ENCODE data around the gene KIF21A.
"Not testable (repeated sequence)": the region's sequence is repeated elsewhere in the genome, so short reads cannot be mapped to it uniquely, and the experiment has no call there.

Gene KIF21A, protein sequence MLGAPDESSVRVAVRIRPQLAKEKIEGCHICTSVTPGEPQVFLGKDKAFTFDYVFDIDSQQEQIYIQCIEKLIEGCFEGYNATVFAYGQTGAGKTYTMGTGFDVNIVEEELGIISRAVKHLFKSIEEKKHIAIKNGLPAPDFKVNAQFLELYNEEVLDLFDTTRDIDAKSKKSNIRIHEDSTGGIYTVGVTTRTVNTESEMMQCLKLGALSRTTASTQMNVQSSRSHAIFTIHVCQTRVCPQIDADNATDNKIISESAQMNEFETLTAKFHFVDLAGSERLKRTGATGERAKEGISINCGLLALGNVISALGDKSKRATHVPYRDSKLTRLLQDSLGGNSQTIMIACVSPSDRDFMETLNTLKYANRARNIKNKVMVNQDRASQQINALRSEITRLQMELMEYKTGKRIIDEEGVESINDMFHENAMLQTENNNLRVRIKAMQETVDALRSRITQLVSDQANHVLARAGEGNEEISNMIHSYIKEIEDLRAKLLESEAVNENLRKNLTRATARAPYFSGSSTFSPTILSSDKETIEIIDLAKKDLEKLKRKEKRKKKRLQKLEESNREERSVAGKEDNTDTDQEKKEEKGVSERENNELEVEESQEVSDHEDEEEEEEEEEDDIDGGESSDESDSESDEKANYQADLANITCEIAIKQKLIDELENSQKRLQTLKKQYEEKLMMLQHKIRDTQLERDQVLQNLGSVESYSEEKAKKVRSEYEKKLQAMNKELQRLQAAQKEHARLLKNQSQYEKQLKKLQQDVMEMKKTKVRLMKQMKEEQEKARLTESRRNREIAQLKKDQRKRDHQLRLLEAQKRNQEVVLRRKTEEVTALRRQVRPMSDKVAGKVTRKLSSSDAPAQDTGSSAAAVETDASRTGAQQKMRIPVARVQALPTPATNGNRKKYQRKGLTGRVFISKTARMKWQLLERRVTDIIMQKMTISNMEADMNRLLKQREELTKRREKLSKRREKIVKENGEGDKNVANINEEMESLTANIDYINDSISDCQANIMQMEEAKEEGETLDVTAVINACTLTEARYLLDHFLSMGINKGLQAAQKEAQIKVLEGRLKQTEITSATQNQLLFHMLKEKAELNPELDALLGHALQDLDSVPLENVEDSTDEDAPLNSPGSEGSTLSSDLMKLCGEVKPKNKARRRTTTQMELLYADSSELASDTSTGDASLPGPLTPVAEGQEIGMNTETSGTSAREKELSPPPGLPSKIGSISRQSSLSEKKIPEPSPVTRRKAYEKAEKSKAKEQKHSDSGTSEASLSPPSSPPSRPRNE (N-terminal part only)
- total RNA-seq: 52.5 to 189 (median 93.1) reads per million in 9 experiments

DNA sequence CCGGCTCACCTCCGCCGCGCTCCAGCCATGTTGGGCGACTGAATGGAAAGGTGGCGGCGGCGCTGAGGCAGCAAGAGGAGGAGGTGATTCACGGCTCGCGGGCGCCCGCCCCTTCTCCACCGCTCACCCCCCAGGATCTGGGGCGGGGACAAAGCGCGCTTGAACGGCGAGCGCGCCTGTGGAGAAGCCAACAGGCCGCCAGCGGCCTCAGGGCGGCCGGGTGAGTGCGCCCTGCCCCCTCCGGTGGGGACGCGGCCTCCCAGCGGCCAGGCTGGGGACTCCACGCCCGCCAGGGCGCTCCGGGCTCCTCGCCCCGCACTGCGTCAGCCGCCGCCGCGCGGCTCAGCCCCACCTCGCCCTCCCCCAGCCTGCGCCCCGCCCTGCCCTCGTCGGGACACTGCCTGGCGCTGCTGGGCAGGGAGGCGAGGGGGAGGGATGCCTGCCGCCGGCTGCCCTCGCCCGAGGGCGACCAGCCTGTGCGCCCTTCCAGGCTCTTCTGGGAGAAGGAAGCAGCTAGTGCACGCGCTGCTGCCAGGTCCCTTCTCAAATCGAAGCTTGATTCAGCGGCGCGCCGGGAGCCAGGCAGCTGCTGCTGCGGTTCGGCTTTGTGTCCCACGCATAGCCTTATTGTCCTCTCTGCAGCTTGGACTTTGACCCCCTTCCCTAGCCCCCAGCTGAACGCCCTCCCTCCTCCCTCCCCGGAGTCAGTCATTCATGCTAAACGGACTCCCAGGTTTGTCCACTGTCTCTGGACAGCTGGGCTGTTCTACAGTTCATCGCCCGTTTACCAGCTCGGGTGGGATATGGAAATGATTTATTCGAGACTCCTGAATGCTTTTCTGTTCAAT lies at the start of gene KIF21A:
KIF21A (minus strand) TSS at position 40 of the 848 bp plus-strand sequence. CDS start 150 bp downstream, outside the sequence.
- DNase-seq (peak; percentile 91 to 93 (median 92)), ATAC-seq (replicated peaks) (peak; percentile 88)
- Mint-ChIP-seq H3K27ac (peak within 1 kb of the TSS; percentile 88 to 94), H3K36me3 (ENCODE audit: insufficient read depth) (peaks cover 16% of the 10 kb centered on the region), H3K4me1 (ENCODE audit: low read depth in 2 of 2) (peaks cover 15 to 25% of the 10 kb centered on the region in 2 donors), H3K9me3 (no peaks in the 10 kb centered on the region), H3K4me3 (peak within 1 kb of the TSS; percentile 88 to 95), H3K27me3 (no peaks in the 10 kb centered on the region)

DNA sequence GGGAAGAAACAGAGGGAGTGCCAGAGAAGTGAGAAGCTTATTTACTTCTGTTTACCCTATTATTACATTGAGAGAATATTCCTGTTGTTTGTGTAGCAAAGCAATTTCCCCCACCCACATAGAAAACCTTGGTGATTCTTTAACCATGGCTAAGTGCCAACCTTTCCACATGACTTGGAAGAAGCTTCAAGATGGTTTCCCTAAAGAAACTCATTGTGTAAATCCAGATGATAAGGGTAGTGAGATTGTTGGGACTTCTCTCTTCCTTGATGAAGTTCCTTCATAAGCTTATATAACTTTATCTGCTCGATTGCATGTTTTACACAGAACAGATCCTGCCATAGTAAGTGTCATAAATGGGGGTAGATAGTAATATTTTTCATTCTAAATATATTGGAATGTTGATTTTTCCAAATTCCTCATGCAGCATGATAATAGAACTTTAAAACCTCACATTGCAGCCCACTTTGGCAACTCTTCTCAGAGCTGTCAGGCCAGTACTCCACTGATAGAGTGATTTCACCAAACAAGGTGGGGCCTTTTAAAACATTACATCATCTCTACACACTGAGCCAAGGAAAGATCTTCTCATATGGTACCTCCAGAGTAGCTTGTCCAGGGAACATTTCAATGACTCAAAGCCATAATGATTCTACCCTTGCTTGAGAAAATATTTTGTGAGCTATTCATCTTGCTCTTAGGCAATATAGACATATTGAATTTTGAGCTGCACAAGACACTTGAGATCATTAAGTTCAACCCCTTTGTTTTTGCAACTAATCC lies 47.8 kb upstream of the KIF21A start:
- no peaks in the 10 kb centered on the region for H3K4me1 Mint-ChIP-seq (ENCODE audit: low read depth in 2 of 2)
- H3K27ac Mint-ChIP-seq: no peak overlapping the region
- H3K36me3 Mint-ChIP-seq (ENCODE audit: insufficient read depth): no peaks in the 10 kb centered on the region
- ATAC-seq (replicated peaks) (no peak), DNase-seq (no peak)
- no peaks in the 10 kb centered on the region for H3K27me3 Mint-ChIP-seq
- H3K9me3 Mint-ChIP-seq: no peaks in the 10 kb centered on the region
- H3K4me3 Mint-ChIP-seq: no peak overlapping the region

DNA sequence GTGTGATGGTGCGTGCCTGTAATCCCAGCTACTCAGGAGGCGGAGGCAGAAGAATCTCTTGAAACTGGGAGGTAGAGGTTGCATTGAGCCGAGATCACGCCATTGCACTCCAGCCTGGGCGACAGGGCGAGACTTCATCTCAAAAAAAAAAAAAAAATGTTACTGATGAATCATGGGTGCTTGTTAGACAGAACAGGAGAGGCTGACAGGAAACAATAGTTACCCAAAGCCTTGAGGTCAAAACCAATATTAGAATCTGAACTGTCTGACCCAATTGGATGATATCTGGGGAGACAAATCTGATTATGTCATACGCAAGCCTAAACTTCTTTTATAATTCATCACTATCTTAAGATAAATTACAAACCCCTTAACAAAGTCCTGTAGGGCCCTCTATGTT lies 40.7 kb upstream of the KIF21A start:
- Mint-ChIP-seq H3K27me3 (no peaks in the 10 kb centered on the region), H3K27ac (no peak overlapping the region), H3K36me3 (ENCODE audit: insufficient read depth) (no peaks in the 10 kb centered on the region), H3K9me3 (no peaks in the 10 kb centered on the region), H3K4me3 (no peak overlapping the region), H3K4me1 (ENCODE audit: low read depth in 2 of 2) (no peaks in the 10 kb centered on the region)
- DNase-seq: no peak
- no peak for ATAC-seq (replicated peaks)

DNA sequence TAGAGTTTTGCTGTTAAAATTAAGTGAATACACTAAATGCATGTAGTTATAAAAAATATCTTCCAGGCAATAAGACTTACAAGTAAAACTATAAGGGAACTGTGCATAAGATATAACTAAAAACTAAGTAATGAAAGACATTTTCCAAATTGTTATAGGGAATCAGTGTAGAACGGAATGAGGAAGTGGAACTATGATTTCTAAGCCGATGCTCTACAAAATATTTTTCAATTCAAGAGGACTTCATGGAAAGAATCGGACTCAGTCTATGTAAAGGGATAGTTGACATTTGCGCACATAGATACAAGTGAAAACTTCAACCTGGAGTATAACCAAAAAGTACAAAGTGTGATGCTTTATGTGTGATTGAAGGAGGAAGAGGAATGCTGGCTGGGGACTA lies 40.1 kb upstream of the KIF21A start:
- H3K27ac Mint-ChIP-seq: no peak overlapping the region
- ATAC-seq (replicated peaks) (no peak), DNase-seq (no peak)
- no peaks in the 10 kb centered on the region for H3K9me3 Mint-ChIP-seq
- no peaks in the 10 kb centered on the region for H3K36me3 Mint-ChIP-seq (ENCODE audit: insufficient read depth)
- H3K4me1 Mint-ChIP-seq (ENCODE audit: low read depth in 2 of 2): no peaks in the 10 kb centered on the region
- no peaks in the 10 kb centered on the region for H3K27me3 Mint-ChIP-seq
- no peak overlapping the region for H3K4me3 Mint-ChIP-seq

DNA sequence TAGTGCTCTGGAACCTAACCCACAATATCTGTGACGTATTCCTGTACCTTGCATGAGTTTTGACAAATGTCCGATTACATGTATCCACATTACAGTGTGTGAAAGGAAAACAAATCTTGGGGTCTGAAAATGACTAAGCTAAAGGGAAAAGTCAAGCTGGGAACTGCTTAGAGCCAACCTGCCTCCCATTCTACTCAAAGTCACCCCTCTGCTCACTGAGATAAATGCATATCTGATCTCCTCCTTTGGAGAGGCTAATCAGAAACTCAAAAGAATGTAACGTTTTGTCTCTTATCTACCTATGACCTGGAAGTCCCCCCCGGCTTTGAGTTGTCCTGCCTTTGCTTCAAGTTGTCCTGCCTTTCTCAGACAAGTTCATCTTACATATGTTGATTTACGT lies 34.0 kb upstream of the KIF21A start:
- DNase-seq (no peak), ATAC-seq (replicated peaks) (no peak)
- Mint-ChIP-seq H3K4me3 (no peak overlapping the region), H3K4me1 (ENCODE audit: low read depth in 2 of 2) (no peaks in the 10 kb centered on the region), H3K36me3 (ENCODE audit: insufficient read depth) (no peaks in the 10 kb centered on the region), H3K27me3 (no peaks in the 10 kb centered on the region), H3K9me3 (no peaks in the 10 kb centered on the region), H3K27ac (no peak overlapping the region)

DNA sequence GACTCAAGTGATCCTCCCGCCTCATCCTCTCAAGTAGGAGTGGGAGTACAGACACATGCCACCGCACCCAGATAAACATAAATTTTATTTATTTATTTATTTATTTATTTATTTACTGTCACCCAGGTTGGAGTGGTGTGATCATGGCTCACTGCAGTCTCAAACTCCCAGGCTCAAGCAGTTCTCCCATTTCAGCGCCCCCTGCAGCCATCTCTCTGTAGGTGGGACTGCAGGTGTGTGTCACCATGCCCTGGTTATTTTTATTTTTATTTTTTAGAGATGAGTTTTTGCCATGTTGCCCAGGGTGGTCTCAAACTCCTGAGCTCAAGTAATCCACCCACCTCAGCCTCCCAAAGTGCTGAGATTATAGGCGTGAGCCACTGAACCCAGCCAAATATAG lies 33.2 kb upstream of the KIF21A start:
- ATAC-seq (replicated peaks) (no peak), DNase-seq (no peak)
- no peaks in the 10 kb centered on the region for H3K27me3 Mint-ChIP-seq
- H3K4me1 Mint-ChIP-seq (ENCODE audit: low read depth in 2 of 2): no peaks in the 10 kb centered on the region
- no peak overlapping the region for H3K4me3 Mint-ChIP-seq
- no peaks in the 10 kb centered on the region for H3K9me3 Mint-ChIP-seq
- H3K27ac Mint-ChIP-seq: no peak overlapping the region
- H3K36me3 Mint-ChIP-seq (ENCODE audit: insufficient read depth): no peaks in the 10 kb centered on the region

DNA sequence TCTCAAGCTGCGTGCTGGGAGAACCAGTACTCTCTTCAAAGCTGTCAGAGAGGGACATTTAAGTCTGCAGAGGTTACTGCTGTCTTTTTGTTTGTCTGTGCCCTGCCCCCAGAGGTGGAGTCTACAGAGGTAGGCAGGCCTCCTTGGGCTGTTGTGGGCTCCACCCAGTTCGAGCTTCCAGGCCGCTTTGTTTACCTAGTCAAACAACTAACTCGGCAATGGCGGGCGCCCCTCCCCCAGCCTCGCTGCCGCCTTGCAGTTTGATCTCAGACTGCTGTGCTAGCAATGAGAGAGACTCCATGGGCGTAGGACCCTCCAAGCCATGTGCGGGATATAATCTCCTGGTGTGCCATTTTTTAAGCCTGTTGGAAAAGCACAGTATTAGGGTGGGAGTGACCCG lies 32.2 kb upstream of the KIF21A start:
- H3K4me1 Mint-ChIP-seq (ENCODE audit: low read depth in 2 of 2): not testable (repeated sequence)

DNA sequence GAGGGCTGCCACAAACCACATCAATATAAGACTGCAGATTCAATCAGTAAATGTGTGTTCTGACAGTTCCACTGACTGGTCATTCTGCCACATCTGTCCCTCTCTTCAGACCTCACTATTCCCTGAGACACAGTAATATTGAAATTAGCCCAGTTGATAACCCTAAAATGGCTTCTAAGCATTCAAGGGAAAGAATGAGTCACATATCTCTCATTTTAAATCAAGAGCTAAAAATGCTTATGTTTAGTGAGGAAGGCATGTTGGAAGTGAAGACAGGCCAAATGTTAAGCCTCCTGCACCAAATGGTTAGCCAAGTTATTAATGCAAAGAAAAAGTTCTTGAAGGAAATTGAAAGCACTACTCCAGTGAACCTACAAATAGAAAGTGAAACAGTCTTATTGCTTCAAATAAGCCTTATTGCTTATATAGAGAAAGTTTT lies 24.5 kb upstream of the KIF21A start:
- Mint-ChIP-seq H3K4me3 (peak overlapping the region; percentile 75 to 78), H3K36me3 (ENCODE audit: insufficient read depth) (no peaks in the 10 kb centered on the region), H3K9me3 (no peaks in the 10 kb centered on the region), H3K27me3 (no peaks in the 10 kb centered on the region), H3K4me1 (ENCODE audit: low read depth in 2 of 2) (peaks cover 9 to 12% of the 10 kb centered on the region in 2 donors), H3K27ac (peak overlapping the region; percentile 89 to 95)
- ATAC-seq (replicated peaks): peak; percentile 79
- DNase-seq: peak in 1 of 3 experiments; percentile 19

More for the DNA sequence above, 32.2 kb upstream of the KIF21A start:
- not testable (repeated sequence) for H3K27me3 Mint-ChIP-seq; DNase-seq; H3K27ac Mint-ChIP-seq; H3K9me3 Mint-ChIP-seq; H3K36me3 Mint-ChIP-seq (ENCODE audit: insufficient read depth); ATAC-seq (replicated peaks); H3K4me3 Mint-ChIP-seq

DNA sequence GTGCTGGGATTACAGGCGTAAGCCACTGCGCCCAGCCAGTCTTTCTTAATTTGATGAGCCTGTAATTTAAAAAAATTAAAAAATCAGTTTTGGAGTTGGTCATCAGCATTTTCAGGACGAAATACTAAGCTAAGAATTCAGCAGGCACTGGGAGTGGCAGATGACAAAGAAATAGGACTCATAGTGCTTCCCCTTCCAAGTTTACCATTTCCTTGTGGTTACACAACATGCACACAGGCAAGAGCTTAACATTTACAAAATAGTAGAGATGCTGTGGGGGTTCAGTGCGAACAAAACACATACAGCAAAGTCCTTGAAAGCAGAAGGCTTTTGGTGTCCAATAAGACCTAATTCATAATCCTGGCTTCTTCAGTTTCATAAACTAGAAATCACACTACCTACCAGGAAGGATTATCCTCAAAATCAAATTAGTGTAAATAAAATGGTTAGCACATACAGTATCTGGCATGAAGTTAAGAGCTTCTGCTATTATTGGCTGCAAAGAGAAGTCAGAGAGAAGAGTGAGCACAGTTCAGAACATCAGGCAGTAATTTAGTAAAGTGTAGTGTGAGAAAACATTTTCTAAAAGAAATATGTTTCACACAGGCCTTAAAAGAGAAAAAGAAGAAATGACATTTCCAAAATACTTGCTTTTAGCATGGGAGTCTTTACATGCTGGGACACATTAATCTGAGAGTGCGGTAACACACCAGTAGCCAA lies 22.2 kb upstream of the KIF21A start:
- Mint-ChIP-seq H3K9me3 (no peaks in the 10 kb centered on the region), H3K27me3 (no peaks in the 10 kb centered on the region), H3K36me3 (ENCODE audit: insufficient read depth) (no peaks in the 10 kb centered on the region), H3K4me1 (ENCODE audit: low read depth in 2 of 2) (peaks cover 9 to 12% of the 10 kb centered on the region in 2 donors), H3K4me3 (no peak overlapping the region), H3K27ac (no peak overlapping the region)
- DNase-seq (no peak), ATAC-seq (replicated peaks) (no peak)

DNA sequence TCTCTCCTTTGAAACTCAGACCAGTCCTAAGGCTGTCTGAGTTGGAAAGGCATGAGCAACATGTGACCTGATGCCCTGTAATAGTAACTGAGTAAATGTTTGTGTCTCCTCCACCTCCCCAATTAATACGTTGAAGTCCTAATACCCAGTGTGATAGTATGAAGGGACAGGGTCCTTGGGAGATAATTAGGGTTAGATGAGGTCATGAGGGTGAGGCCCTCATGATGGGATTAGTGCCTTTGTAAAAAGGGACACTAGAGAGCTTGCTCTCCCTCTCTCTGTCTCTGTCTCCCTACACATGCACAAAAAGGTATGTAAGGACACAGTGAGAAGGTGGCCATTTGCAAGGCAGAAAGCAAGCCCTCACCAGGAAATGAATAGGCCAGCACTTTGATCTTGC lies 18.1 kb upstream of the KIF21A start:
- Mint-ChIP-seq H3K4me1 (ENCODE audit: low read depth in 2 of 2) (no peaks in the 10 kb centered on the region), H3K27ac (no peak overlapping the region), H3K9me3 (no peaks in the 10 kb centered on the region), H3K36me3 (ENCODE audit: insufficient read depth) (no peaks in the 10 kb centered on the region), H3K27me3 (no peaks in the 10 kb centered on the region), H3K4me3 (no peak overlapping the region)
- no peak for ATAC-seq (replicated peaks)
- no peak for DNase-seq

DNA sequence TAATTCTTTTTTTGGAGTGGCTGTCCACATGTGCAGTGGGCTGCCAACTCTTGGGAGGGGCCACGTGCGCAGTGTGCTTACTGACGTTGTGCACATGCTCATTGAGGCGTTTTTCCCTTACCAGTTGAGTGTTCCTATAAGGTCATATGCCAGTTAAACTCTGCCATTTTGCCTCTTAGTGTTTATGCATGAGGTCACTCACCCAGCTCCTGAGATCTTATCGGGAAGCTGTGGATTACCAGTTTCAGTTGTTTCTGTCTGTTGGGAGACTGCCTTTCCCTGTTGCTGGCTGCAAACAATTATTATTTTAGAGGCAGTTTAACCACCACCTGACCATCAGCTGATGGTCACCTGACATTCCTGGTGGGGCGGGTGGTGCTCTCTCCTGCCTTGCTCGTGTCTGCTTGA lies 16.1 kb upstream of the KIF21A start:
- ATAC-seq (replicated peaks) (no peak), DNase-seq (no peak)
- Mint-ChIP-seq H3K27ac (no peak overlapping the region), H3K4me1 (ENCODE audit: low read depth in 2 of 2) (no peaks in the 10 kb centered on the region), H3K36me3 (ENCODE audit: insufficient read depth) (no peaks in the 10 kb centered on the region), H3K27me3 (no peaks in the 10 kb centered on the region), H3K4me3 (no peak overlapping the region), H3K9me3 (no peaks in the 10 kb centered on the region)

All from effector memory CD8-positive, alpha-beta T cell (primary cell).